GM18498 (cell line): ENCODE measurements around the gene PRM1.

Experiments
- ATAC-seq: cut with Tn5 transposase; IDR thresholded peaks from one replicate; pipeline ENCODE4 v1.9.1; 2021; ENCODE audit warnings: mild to moderate bottlenecking, moderate library complexity; ENCODE audit not compliant: unreplicated experiment

Gene PRM1

DNA sequence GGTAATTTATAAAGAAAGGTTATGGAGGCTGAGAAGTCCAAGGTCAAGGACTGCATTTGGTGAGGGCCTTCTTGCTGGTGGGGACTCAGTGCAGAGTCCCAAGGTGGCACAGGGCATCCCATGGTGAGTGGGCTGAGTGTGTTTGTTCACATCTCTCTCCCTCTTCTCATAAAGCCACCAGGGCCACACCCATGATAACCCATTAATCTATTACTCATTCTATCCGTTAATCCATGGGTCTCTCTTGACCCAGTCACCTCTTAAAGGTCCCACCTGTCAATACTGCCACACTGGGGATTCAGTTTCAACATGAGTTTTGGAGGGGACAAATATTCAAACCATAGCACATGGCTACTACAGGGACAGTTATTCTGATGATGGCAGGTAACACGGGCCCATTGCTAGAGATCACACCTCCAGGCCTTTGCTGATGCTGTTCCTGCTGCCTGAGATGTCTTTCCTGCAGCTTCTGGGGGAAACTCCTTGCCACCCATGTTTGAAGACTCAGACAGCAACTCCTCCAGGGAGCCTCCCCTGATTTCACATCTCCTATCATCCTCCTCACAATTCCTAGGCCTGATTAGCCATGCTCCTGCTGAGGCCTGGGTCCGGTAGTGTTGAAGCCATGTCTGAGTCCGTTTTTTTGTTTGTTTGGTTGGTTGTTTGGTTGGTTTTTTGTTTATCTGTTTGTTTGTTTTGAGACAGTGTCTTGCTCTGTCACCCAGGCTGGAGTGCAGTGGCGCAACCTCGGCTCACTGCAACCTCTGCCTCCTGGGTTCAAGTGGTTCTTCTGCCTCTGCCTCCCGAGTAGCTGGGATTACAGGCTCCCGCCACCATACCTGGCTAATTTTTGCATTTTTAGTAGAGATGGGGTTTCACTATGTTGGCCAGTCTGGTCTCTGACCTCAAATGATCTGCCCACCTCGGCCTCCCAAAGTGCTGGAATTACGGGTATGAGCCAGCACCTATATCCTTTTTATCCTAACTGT is 41.2 kb downstream of the PRM1 start:
- ATAC-seq = no peak

DNA sequence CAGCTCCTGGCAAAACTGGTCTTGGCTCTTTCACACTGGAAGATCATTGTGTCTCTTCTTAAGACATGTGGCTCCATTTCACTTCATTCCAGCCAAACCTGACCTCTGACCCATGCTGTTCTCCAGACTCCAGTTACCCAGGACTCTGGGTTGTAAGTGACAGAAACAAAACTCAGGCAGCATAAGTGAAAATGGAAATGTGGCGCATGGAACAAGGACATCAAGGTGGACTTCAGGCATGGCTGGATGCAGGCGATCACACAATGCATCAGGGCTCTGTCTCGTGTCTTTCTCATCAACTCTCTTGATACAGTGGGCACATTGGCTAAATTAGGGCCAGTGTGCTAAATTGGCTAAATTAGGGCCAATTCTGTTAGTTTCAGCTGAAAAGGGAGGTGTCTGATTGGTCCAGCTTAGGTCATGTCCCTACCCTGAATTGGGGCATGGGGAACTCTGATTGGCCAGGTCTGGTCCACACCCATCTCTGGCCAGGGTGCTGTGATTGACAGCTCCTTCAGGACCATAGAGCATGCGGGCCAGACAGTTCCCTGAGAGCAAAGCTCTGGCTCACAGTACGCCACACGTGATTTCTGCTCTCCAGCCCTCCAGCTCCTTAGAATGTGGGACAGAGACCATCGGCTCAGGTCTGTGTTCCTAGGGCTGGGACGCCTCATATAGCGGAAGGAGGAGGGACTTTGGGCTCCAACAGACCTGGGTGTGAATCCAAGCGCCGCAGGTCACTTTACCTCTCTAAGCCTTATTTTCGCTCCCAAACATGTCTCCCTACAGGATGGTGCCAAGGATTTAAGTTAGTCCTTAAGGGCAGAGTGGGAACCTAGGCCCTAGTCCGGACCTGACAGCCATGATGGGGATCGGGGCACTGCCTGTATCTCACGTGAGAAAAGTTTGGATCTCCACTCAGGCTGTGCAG is 42.6 kb downstream of the PRM1 start:
- ATAC-seq = no peak

DNA sequence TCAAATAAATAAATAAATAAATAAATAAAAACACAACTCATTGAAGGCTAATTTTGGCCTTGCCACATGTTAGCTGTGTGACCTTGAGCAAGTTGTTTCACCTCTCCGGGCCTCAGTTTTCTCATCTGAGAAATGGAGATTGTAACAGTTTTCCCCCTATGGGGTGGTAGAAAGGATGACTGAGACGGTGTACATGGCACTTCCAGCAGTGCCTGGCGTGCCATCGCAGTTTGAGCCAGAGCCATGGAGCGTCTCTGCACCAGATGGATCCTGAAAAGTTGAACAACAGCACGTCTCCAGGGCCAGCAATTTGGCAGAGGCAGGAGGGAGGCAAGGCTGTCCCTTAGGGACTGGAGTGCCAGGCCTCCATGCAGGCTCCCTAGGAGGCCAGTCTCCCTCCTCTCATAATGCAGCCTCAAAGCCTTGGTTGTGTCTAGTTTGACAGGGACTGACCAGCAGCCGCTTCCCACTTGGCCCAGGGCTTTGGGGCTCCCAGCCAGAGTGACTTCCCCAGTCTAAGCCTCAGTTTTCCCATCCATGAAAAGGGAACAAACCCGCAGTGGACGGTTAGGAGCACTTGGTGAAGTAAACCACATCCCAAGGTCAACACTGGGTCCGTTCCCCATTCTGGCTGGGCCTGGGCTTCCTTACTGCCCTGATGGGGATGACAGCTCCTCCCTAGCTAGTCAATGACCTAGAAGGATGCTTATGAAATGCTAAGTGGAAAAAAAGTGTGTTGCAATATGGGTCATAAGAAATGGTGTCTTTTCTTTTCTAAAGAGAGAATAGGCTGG is 44.5 kb downstream of the PRM1 start:
- no peak for ATAC-seq

DNA sequence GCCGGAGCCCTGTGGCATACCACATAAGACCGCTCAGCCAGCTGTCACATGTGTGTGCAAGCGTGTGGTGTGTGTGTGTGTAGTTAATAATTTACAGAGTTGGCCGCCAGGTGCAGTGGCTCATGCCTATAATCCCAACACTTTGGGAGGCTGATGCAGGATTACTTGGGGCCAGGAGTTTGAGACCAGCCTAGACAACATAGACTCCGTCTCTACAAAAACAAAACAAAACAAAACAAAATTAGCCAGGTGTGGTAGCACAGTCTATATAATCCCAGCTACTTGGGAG is 45.5 kb downstream of the PRM1 start:
- no peak for ATAC-seq

DNA sequence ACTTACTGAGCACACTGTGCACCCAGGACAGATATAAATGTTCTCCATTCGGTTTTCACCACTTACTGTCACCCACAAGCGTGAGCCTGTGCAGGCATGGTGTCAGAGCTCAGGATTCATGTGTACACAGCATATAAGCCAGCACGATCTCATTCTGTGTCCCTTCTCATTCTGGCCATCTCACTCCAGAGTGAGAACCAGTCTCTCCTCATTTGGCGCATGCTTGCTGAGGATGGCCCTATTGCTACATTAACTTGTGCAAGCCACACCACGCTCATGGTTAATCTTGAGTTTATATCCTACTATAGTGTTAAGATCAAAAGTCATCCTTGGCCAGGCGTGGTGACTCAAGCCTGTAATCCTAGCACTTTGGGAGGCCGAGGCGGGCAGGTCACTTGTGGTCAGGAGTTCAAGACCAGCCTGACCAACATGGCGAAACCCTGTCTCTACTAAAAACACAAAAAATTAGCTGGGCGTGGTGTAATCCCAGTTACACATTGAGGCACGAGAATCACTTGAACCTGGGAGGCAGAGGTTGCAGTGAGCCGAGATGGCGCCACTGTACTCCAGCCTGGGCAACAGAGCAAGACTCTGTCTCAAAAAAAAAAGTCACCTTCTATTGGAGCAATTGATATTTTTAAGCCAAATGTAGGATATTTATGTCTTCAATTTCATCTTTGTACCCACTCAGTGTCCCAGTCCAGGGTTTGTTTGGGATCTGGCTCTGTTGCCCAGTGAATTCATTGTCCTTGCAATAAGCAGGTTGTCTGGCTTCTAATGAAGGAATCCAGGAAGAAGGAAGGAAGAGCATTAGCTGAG is 46.0 kb downstream of the PRM1 start:
- no peak for ATAC-seq

DNA sequence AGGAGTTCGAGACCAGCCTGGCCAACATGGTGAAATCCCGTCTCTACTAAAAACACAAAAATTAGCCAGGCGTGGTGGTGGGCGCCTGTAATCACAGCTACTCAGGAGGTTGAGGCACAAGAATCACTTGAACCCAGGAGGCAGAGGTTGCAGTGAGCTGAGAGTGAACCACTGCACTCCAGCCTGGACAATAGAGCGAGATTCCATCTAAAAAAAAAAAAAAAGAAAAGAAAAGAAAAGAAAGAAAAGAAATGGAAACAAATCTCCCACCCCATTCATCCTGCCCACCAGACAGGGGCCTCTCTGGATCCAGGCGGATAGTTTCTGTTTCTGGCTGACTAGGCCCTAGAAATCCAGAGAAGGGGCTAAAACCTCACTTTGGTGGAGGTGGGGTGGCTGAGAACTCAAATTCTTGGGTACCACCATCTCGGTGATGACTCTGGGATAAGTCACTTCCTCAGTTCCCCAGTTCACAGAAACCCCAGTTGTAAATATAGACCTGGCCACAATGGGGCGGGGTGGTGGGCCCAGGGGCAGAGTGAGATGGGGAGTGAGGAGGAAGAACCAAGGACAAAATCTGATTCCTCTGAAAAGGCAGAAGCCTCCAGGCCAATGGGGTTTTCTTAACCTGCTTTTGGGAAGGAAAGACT is 47.3 kb downstream of the PRM1 start:
- no peak for ATAC-seq

DNA sequence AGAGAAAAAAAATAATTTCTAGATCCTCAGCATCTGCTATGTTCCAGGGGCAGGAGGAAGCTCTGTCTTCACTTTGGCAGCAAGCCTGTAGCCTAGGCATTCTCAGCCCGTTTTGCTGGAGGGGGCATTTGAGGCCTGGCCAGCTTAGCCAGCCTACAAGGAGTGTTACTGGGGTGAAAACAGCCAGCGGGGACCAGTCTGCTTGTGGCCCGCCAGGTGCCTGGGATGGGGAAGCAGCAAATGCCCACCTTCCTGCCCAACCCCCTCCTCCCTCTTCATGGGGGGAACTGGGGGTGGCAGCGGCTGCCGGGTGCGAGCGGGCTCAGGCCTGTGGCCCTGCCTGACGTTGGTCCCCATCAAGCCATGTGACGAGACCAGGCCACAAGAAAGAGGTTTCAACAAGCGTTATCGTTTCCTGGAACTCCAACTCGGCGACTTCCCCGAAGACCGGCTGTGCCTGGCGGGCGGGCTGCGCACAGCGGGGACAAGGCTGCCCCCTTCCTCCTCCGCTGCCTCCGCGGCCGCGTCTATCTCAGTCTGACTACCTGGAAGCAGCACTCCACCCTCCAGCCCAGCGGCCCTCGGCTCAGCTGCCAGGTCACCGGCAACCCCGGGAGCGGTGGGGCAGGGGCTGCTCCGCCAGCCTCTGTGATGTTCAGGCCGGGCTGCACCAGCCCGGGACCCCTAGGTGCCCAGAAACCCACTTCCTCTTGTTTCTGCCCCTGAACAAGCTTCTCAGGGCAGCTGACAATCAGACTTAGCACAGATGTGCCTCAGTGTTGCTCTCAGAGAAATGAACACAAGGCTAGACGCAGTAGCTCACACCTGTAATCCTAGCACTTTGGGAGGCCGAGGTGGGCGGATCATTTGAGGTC is 48.0 kb downstream of the PRM1 start:
- ATAC-seq = peak; percentile 56

DNA sequence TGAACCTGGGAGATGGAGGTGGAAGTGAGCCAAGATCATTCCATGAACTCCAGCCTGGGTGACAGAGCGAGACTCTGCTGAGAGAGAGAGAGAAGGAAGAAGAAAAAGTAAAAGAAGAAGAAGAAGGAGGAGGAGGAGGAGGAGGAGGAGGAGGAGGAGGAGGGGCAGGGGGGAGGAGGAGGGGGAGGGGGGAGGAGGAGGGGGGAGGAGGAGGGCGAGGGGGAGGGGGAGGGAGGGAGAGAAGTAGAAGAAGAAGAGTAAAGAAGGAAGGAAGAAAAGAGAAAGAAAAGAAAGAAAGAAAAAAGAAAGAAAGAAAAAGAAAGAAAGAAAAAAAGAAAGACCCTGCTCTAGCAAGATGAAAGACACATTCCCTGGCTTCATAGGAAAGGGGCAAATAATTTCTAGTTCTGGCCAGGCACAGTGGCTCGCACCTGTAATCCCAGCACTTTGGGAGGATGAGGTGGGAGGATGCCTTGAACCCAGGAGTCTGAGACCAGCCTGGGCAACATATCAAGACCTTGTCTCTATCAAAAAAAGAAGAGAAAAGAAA is 48.8 kb downstream of the PRM1 start:
- ATAC-seq = no peak

DNA sequence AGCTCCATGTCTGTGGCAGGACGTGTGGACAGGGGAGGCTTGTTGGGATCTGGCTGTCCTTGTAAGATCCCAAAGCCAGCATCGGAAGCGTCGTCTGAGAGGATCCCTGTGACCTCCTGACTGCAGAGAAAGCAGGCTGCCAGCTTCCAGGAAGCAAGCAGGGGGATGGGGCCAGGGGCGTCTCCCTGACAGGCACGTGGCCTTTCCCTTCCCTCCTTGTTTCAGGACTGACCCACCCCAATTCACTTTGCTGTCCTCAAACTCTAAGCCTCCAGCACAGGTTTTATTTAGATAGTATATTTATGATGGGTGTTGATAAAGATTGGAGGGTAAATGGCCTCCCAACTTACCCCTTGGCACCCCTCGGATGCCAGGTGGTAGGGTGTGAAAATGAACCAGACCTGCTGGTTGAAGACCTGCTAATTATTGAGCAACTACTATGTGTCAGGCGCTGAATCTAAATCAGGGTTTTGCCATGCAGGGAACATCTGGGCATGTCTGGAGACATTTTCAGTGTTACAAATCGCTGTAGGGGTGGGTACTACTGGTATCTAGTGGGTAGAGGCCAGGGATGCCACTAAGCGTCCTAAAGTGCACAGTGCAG is 49.7 kb downstream of the PRM1 start:
- ATAC-seq = no peak
